RWPE1 (cell line): ENCODE data around the gene MAML3.

Source experiments
- CTCF ChIA-PET: fragments of 350-600 bp; sonication (Branson Sonifier 250); formaldehyde crosslinking; extraction: SDS; loops from one replicate; lab custom pipeline; 2021; lab: Yijun Ruan, JAX
- POLR2A ChIA-PET: fragments of 400-600 bp; formaldehyde crosslinking; extraction: SDS; loops from one replicate; lab custom pipeline; 2020; ENCODE audit warnings: antibody characterized with exemption; ENCODE audit not compliant: low non-redundant PET; lab: Yijun Ruan, JAX
- DNase-seq: peaks from one replicate; pipeline ENCODE4 v3.0.0; 2012; ENCODE audit warnings: low spot score
- H3K27ac ChIP-seq: fragments of 450-650 bp; 2 replicates; pipeline ENCODE4 v1.5.1; 2017
- CTCF ChIP-seq: fragments of 450-650 bp; conservative IDR thresholded peaks from 2 replicates; pipeline ENCODE4 v1.5.1; 2017; ENCODE audit warnings: low read depth, mild to moderate bottlenecking

Gene MAML3

GRCh38 chr4:140118931-140119640, 34.9 kb downstream of the MAML3 start:
- H3K27ac ChIP-seq = no peak overlapping the region
- no peak for TF ChIP-seq CTCF
- ChIA-PET CTCF (no interaction called here), POLR2A (no interaction called here)
- no peak for DNase-seq

GRCh38 chr4:140117947-140118346, 36.0 kb downstream of the MAML3 start:
- no peak for TF ChIP-seq CTCF
- ChIA-PET POLR2A (no interaction called here), CTCF (no interaction called here)
- DNase-seq = no peak
- no peak overlapping the region for H3K27ac ChIP-seq

- ChIA-PET POLR2A (no interaction called here), CTCF (no interaction called here)
- no peak overlapping the region for H3K27ac ChIP-seq
- no peak for TF ChIP-seq CTCF
- no peak for DNase-seq
Observed at GRCh38 chr4:140116442-140117104, 37.4 kb downstream of the MAML3 start.

GRCh38 chr4:140115140-140115539, 38.8 kb downstream of the MAML3 start:
- POLR2A ChIA-PET = no interaction called here
- TF ChIP-seq CTCF = no peak
- no peak for DNase-seq
- CTCF ChIA-PET = interaction anchor here (0.6 kb wide), 1 partner anchor 14 kb away, joined by 4 read pairs; no protein-coding TSS in a partner anchor
- H3K27ac ChIP-seq = no peak overlapping the region

- ChIA-PET POLR2A (no interaction called here), CTCF (no interaction called here)
- no peak for TF ChIP-seq CTCF
- no peak overlapping the region for H3K27ac ChIP-seq
- DNase-seq = no peak
Observed at GRCh38 chr4:140113653-140114052, 40.3 kb downstream of the MAML3 start.

- no peak for DNase-seq
- POLR2A ChIA-PET = no interaction called here
- no peak overlapping the region for H3K27ac ChIP-seq
- CTCF ChIA-PET = interaction anchor here (0.6 kb wide), 1 partner anchor 446 kb away, joined by 4 read pairs; no protein-coding TSS in a partner anchor
- TF ChIP-seq CTCF = no peak
Observed at GRCh38 chr4:140112576-140112975, 41.4 kb downstream of the MAML3 start.
